Tibial artery (tissue), 4 donors: ENCODE data around the gene P4HTM.

Source experiments
- DNase-seq, 2 donors: peaks; one replicate each; pipeline ENCODE4 v3.0.0-alpha.2; 2019
- H3K27ac ChIP-seq, 2 donors: fragments of 200-600 bp; sonication (generic) in 1 of 2; 1 replicate in 1 of 2; 2 replicates in 1 of 2; pipeline ENCODE4 v1.5.1; 2018 to 2019; ENCODE audit warnings: mild to moderate bottlenecking in 1 of 2
- H3K27me3 ChIP-seq, 2 donors: fragments of 200-600 bp; sonication (generic) in 1 of 2; one replicate each; pipeline versions ENCODE4 v1.5.1 to v1.6.0; 2016 to 2019
- H3K36me3 ChIP-seq, 3 donors: fragments of 200-600 bp; sonication (generic) in 2 of 3; one replicate each; pipeline ENCODE4 v1.5.1; 2016 to 2019; ENCODE audit warnings: mild to moderate bottlenecking in 2 of 3
- H3K4me1 ChIP-seq, 4 donors: fragments of 200-600 bp; sonication (generic) in 2 of 4; 1 replicate in 3 of 4; 2 replicates in 1 of 4; pipeline ENCODE4 v1.5.1; 2016 to 2019
- H3K4me3 ChIP-seq, 2 donors: fragments of 200-600 bp; sonication (generic) in 1 of 2; 1 replicate in 1 of 2; 2 replicates in 1 of 2; pipeline ENCODE4 v1.5.1; 2018 to 2019; ENCODE audit warnings: mild to moderate bottlenecking in 2 of 2
- H3K9me3 ChIP-seq, 3 donors: fragments of 200-600 bp; sonication (generic) in 1 of 3; one replicate each; pipeline ENCODE4 v1.5.1; 2016 to 2019
- intact Hi-C: fragments of 100-400 bp; cut with DNase I; formaldehyde crosslinking; loops from one replicate; pipeline ENCODE4 v1.15.0; 2023; ENCODE audit warnings: low total_unique reads
- TF ChIP-seq, protein P1 (sequence below), 2 experiments: fragments of 200-600 bp in 1 of 2; fragments of 450-650 bp in 1 of 2; IDR thresholded peaks; one replicate each; pipeline ENCODE4 v1.5.1; 2017 to 2019; ENCODE audit warnings: antibody characterized with exemption in 2 of 2, mild to moderate bottlenecking in 1 of 2, moderate library complexity in 1 of 2

Gene P4HTM, protein sequence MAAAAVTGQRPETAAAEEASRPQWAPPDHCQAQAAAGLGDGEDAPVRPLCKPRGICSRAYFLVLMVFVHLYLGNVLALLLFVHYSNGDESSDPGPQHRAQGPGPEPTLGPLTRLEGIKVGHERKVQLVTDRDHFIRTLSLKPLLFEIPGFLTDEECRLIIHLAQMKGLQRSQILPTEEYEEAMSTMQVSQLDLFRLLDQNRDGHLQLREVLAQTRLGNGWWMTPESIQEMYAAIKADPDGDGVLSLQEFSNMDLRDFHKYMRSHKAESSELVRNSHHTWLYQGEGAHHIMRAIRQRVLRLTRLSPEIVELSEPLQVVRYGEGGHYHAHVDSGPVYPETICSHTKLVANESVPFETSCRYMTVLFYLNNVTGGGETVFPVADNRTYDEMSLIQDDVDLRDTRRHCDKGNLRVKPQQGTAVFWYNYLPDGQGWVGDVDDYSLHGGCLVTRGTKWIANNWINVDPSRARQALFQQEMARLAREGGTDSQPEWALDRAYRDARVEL

DNA sequence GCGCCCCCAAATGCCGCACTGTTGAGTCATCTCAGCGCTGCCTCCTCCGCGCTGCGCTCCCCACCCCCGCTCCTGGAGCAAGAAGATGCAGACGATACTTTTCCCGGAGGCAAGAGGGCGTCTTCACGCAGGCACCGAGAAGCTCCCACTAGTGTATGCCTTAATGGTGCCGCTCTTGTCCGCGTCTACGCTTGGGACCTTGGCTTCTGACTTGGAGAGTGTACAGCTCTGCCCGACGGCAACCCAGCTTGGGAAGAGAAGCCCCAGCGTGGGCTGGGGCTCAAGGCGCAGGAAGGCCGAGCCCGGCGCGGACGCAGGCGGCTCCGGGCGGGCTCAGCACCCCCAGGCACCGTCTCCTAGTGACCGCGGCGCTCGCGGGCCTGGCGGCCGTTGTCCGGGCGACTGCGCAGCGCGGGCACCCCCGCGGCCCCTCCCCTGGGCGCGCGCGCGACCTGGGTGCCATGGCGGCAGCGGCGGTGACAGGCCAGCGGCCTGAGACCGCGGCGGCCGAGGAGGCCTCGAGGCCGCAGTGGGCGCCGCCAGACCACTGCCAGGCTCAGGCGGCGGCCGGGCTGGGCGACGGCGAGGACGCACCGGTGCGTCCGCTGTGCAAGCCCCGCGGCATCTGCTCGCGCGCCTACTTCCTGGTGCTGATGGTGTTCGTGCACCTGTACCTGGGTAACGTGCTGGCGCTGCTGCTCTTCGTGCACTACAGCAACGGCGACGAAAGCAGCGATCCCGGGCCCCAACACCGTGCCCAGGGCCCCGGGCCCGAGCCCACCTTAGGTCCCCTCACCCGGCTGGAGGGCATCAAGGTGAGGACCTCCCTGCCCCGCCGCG lies at the start of gene P4HTM:
P4HTM (plus strand) TSS at position 446 of the 840 bp plus-strand sequence; CDS start at position 462, 16 bp downstream.
- Histone ChIP-seq H3K4me1 (peaks cover 7 to 36% (median 22%) of the 10 kb centered on the region in 4 donors), H3K27me3 (no peaks in the 10 kb centered on the region), H3K36me3 (peaks cover 0 to 29% (median 15%) of the 10 kb centered on the region in 3 donors), H3K9me3 (no peaks in the 10 kb centered on the region), H3K27ac (peak within 1 kb of the TSS; percentile 89 to 96), H3K4me3 (peak within 1 kb of the TSS; percentile 69 to 84)
- TF ChIP-seq, protein P1, sequence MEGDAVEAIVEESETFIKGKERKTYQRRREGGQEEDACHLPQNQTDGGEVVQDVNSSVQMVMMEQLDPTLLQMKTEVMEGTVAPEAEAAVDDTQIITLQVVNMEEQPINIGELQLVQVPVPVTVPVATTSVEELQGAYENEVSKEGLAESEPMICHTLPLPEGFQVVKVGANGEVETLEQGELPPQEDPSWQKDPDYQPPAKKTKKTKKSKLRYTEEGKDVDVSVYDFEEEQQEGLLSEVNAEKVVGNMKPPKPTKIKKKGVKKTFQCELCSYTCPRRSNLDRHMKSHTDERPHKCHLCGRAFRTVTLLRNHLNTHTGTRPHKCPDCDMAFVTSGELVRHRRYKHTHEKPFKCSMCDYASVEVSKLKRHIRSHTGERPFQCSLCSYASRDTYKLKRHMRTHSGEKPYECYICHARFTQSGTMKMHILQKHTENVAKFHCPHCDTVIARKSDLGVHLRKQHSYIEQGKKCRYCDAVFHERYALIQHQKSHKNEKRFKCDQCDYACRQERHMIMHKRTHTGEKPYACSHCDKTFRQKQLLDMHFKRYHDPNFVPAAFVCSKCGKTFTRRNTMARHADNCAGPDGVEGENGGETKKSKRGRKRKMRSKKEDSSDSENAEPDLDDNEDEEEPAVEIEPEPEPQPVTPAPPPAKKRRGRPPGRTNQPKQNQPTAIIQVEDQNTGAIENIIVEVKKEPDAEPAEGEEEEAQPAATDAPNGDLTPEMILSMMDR (IDR thresholded peaks at IDR 0.05): peak; percentile 32 to 36
- DNase-seq: peak; percentile 90 to 95
- intact Hi-C loops: loop anchor here (5.0 kb wide), 1 partner anchor 32 kb away; the partner anchor contains the start of gene NDUFAF3

DNA sequence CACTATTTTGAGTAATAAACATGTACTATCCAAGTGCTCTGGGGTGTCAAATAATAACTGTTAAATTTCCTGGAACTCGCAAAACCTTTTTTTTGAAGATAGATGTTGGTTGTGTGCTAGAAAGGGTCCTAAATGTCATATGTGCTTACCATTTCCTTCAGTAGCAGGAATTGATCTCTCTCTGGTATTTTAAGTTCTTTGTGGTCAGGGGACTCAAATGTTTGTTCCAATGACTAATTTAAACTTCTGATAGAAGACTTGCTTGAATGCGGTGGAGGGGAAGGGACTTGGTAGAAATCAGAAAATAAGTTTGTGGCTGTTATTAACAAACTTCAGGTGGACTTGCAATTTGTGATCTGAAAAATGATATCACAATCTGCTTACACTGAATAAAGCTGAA lies 44.6 kb upstream of the P4HTM start:
- no peak overlapping the region for H3K27ac ChIP-seq

DNA sequence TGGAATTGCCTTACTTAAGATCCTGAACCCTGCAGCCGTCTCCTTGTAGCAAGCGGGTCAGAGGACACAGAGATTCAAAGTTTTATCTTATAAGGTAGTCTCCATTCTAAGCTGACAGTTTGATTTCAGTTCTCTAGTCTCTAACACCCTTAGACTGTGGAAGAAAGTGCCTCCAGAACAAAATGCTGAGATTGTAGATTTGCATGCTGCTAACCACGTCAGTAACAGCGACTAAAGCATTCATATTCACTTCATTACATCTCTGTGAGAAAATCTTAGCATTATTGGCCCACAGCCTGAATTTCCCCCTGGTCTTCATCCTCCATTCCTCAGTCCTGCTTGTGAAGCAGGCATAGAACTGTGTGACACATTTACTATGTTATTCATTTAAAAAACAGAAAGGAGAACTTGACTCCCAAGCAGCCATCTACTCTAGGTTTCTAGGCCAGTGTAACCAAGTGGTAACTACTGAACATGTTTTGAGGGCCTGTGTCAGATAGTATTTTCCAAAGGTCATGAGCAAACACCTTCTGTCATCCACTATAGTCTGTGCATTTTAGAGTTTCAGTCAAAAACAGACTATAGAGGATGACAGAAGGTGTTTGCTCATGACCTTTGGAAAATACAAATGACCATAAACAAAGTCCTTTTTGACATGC lies 44.0 kb upstream of the P4HTM start:
- Histone ChIP-seq H3K9me3 (no peaks in the 10 kb centered on the region), H3K36me3 (peaks cover 0 to 11% (median 0%) of the 10 kb centered on the region in 3 donors), H3K4me3 (no peak overlapping the region), H3K27ac (no peak overlapping the region), H3K4me1 (peaks cover 0 to 22% (median 5%) of the 10 kb centered on the region in 4 donors), H3K27me3 (no peaks in the 10 kb centered on the region)
- intact Hi-C loops: no loop called here
- TF ChIP-seq, protein P1 (IDR thresholded peaks at IDR 0.05): no peak
- DNase-seq: no peak

More for the DNA sequence above, 44.6 kb upstream of the P4HTM start:
- H3K36me3 ChIP-seq: peaks cover 0 to 11% (median 0%) of the 10 kb centered on the region in 3 donors
- no peaks in the 10 kb centered on the region for H3K27me3 ChIP-seq
- no peaks in the 10 kb centered on the region for H3K9me3 ChIP-seq
- peaks cover 0 to 17% (median 5%) of the 10 kb centered on the region in 4 donors for H3K4me1 ChIP-seq
- intact Hi-C loops: no loop called here
- DNase-seq: no peak
- no peak overlapping the region for H3K4me3 ChIP-seq
- TF ChIP-seq, protein P1 (IDR thresholded peaks at IDR 0.05): no peak

DNA sequence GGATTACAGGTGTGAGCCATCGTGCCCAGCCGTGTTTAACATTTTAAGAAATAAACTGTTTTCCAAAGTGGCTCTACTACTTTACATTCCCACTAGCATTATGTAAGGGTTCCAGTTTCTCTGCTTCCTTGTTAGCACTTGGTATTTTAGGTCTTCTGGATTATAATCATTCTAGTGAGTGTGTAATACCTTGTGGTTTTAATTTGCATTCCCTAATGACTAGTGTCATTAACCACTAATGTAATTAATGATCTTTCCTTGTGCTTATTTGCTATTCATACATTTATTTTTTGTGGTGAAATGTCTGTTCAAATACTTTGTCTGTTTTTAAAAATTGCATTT lies 40.7 kb upstream of the P4HTM start:
- H3K9me3 ChIP-seq: no peaks in the 10 kb centered on the region
- intact Hi-C loops: no loop called here
- H3K36me3 ChIP-seq: peaks cover 4 to 12% (median 11%) of the 10 kb centered on the region in 3 donors
- no peaks in the 10 kb centered on the region for H3K27me3 ChIP-seq
- peak overlapping the region; percentile 35 for H3K4me3 ChIP-seq
- DNase-seq: no peak
- TF ChIP-seq, protein P1 (IDR thresholded peaks at IDR 0.05): no peak
- H3K4me1 ChIP-seq: peaks cover 0 to 26% (median 5%) of the 10 kb centered on the region in 4 donors
- H3K27ac ChIP-seq: peak overlapping the region; percentile 66 to 79

DNA sequence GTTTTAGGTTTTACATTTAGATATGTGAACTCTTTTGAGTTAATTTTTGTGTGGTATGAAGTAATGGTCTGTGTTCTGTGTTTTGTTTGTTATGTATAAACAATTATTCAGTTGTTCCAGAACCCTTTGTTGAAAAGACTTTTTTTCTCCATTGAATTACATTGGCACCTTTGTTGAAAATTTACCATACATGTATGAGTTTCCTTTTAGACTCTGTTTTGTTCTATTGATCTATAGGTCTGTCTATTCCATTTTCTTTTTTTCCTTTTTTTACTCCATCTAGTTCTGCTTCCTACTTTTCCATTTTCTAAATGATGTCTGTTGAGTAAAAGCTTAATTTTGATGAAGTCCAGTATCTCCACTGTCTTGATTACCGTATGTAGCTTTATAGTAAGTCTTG lies 40.0 kb upstream of the P4HTM start:
- Histone ChIP-seq H3K36me3 (peaks cover 4 to 17% (median 13%) of the 10 kb centered on the region in 3 donors), H3K4me1 (peaks cover 0 to 26% (median 5%) of the 10 kb centered on the region in 4 donors), H3K27me3 (no peaks in the 10 kb centered on the region), H3K27ac (peak overlapping the region; percentile 19 to 66), H3K4me3 (no peak overlapping the region), H3K9me3 (no peaks in the 10 kb centered on the region)
- DNase-seq: no peak
- TF ChIP-seq, protein P1 (IDR thresholded peaks at IDR 0.05): no peak
- intact Hi-C loops: no loop called here
